SW 1271 (cell line): ENCODE data around the gene SCN9A.
"Not testable (repeated sequence)": the region's sequence is repeated elsewhere in the genome, so short reads cannot be mapped to it uniquely, and the experiment has no call there.

Experiments used
- DNase-seq, 2 experiments: peaks; one replicate each; lab custom pipeline; 2025; lab: John Stamatoyannopoulos, UW

The SCN9A gene

GRCh38 chr2:166375195-166375735 is 479 bp downstream of the SCN9A start:
- DNase-seq = no peak

- peak in 1 of 2 experiments; percentile 15 for DNase-seq
Observed at GRCh38 chr2:166373951-166374350, 1.8 kb downstream of the SCN9A start.

- no peak for DNase-seq
Observed at GRCh38 chr2:166373539-166373938, 2.2 kb downstream of the SCN9A start.

GRCh38 chr2:166373105-166373504 is 2.6 kb downstream of the SCN9A start:
- no peak for DNase-seq

- DNase-seq = peak in 1 of 2 experiments; percentile 14
Observed at GRCh38 chr2:166372046-166372445, 3.7 kb downstream of the SCN9A start.

- DNase-seq = no peak
Observed at GRCh38 chr2:166365803-166366420, 9.8 kb downstream of the SCN9A start.

- no peak for DNase-seq
Observed at GRCh38 chr2:166365239-166365638, 10.5 kb downstream of the SCN9A start.

GRCh38 chr2:166364476-166365161 is 11.1 kb downstream of the SCN9A start:
- no peak for DNase-seq

- peak in 1 of 2 experiments; percentile 36 for DNase-seq
Observed at GRCh38 chr2:166361351-166362153, 14.2 kb downstream of the SCN9A start.

GRCh38 chr2:166360906-166361305 is 14.8 kb downstream of the SCN9A start:
- no peak for DNase-seq

- no peak for DNase-seq
Observed at GRCh38 chr2:166360426-166360825, 15.3 kb downstream of the SCN9A start.

GRCh38 chr2:166357950-166358321 is 17.8 kb downstream of the SCN9A start:
- not testable (repeated sequence) for DNase-seq

- no peak for DNase-seq
Observed at GRCh38 chr2:166357068-166357949, 18.4 kb downstream of the SCN9A start.

- no peak for DNase-seq
Observed at GRCh38 chr2:166351319-166351718, 24.4 kb downstream of the SCN9A start.

- no peak for DNase-seq
Observed at GRCh38 chr2:166350525-166350924, 25.2 kb downstream of the SCN9A start.

- no peak for DNase-seq
Observed at GRCh38 chr2:166344286-166345113, 31.2 kb downstream of the SCN9A start.

- DNase-seq = no peak
Observed at GRCh38 chr2:166343467-166343866, 32.3 kb downstream of the SCN9A start.

- DNase-seq = no peak
Observed at GRCh38 chr2:166341426-166341825, 34.3 kb downstream of the SCN9A start.

- no peak for DNase-seq
Observed at GRCh38 chr2:166338831-166339339, 36.9 kb downstream of the SCN9A start.

- DNase-seq = no peak
Observed at GRCh38 chr2:166337932-166338331, 37.8 kb downstream of the SCN9A start.

GRCh38 chr2:166335284-166335683 is 40.5 kb downstream of the SCN9A start:
- no peak for DNase-seq
